ENCODE results near the gene FUBP1. TPM values are rescaled to one million over a fixed set of nuclear protein-coding genes. Genes with fewer than 3 reads are reported as not detected.
A peak's percentile ranks its signal among the peaks of the same experiment; 100 is the strongest.

The FUBP1 gene
- total RNA-seq, 1 donor from 2014 or later = 288 TPM

GRCh38 chr1:77954521-77954920 lies 24.4 kb downstream of the FUBP1 start:
- Mint-ChIP-seq H3K27me3 (ENCODE audit: low read depth) (no peaks in the 10 kb centered on the region), H3K4me3 (no peak overlapping the region), H3K27ac (no peak overlapping the region), H3K9me3 (no peaks in the 10 kb centered on the region), H3K36me3 (peaks cover 44% of the 10 kb centered on the region), H3K4me1 (no peaks in the 10 kb centered on the region)
- TF ChIP-seq CTCF (IDR thresholded peaks at IDR 0.05; ENCODE audit: unreplicated experiment) = no peak
- DNase-seq (ENCODE audit: low spot score in 2 of 2, unreplicated experiment in 2 of 2) = no peak

DNA sequence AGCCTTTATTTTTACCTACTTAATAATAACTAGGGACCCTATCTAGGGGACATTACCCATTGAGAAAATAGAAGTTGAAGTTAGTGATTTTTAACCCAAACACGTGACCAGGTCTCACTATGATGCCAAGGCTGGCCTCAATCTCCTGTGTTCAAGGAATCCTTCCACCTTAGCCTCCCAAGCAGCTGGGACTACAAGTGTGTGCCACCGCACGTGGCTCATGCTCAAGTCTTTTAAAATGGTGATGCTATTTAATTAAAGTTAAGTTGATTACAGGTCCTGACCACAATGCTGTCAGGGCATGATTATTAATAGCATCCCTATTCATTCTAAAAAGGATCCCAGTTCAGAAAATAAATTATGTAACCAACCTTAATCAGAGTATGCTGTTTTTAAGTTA lies 25.0 kb downstream of the FUBP1 start:
- H3K27me3 Mint-ChIP-seq (ENCODE audit: low read depth) = no peaks in the 10 kb centered on the region
- H3K36me3 Mint-ChIP-seq = peaks cover 41% of the 10 kb centered on the region
- no peaks in the 10 kb centered on the region for H3K4me1 Mint-ChIP-seq
- H3K4me3 Mint-ChIP-seq = no peak overlapping the region
- no peak for DNase-seq (ENCODE audit: low spot score in 2 of 2, unreplicated experiment in 2 of 2)
- no peak overlapping the region for H3K27ac Mint-ChIP-seq
- TF ChIP-seq CTCF (IDR thresholded peaks at IDR 0.05; ENCODE audit: unreplicated experiment) = no peak
- no peaks in the 10 kb centered on the region for H3K9me3 Mint-ChIP-seq

DNA sequence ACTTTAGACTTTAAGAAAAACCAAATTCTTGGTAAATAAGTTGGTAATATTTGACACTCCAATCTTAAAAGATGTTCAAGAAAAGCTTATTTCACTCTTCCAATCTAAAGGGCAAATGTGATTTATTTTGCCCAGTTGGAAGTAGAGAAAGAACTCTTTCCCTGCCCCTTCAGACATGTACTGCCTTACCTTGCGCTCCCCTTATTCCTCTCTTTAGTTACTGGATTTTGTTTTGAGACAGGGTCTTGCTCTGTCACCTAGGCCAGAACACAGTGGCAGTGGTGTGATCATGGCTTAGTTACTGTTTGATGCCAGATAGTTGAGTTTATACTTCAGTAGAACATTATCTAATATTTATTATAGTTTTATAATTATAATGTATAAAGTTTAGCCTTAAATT lies 27.5 kb downstream of the FUBP1 start:
- DNase-seq (ENCODE audit: low spot score in 2 of 2, unreplicated experiment in 2 of 2) = no peak
- Mint-ChIP-seq H3K9me3 (no peaks in the 10 kb centered on the region), H3K4me3 (no peak overlapping the region), H3K36me3 (peaks cover 48% of the 10 kb centered on the region), H3K27ac (no peak overlapping the region), H3K27me3 (ENCODE audit: low read depth) (no peaks in the 10 kb centered on the region), H3K4me1 (no peaks in the 10 kb centered on the region)
- TF ChIP-seq CTCF (IDR thresholded peaks at IDR 0.05; ENCODE audit: unreplicated experiment) = no peak

- Mint-ChIP-seq H3K4me1 (no peaks in the 10 kb centered on the region), H3K36me3 (peaks cover 48% of the 10 kb centered on the region), H3K27ac (no peak overlapping the region), H3K27me3 (ENCODE audit: low read depth) (no peaks in the 10 kb centered on the region), H3K4me3 (no peak overlapping the region), H3K9me3 (no peaks in the 10 kb centered on the region)
- TF ChIP-seq CTCF (IDR thresholded peaks at IDR 0.05; ENCODE audit: unreplicated experiment) = no peak
- no peak for DNase-seq (ENCODE audit: low spot score in 2 of 2, unreplicated experiment in 2 of 2)
Observed at GRCh38 chr1:77950873-77951272, 28.0 kb downstream of the FUBP1 start.

- TF ChIP-seq CTCF (IDR thresholded peaks at IDR 0.05; ENCODE audit: unreplicated experiment) = no peak
- Mint-ChIP-seq H3K4me3 (no peak overlapping the region), H3K36me3 (peaks cover 39% of the 10 kb centered on the region), H3K27ac (peak overlapping the region; percentile 39), H3K27me3 (ENCODE audit: low read depth) (no peaks in the 10 kb centered on the region), H3K9me3 (no peaks in the 10 kb centered on the region), H3K4me1 (no peaks in the 10 kb centered on the region)
- no peak for DNase-seq (ENCODE audit: low spot score in 2 of 2, unreplicated experiment in 2 of 2)
Observed at GRCh38 chr1:77948841-77949424, 29.9 kb downstream of the FUBP1 start.

- Mint-ChIP-seq H3K27me3 (ENCODE audit: low read depth) (no peaks in the 10 kb centered on the region), H3K4me1 (no peaks in the 10 kb centered on the region), H3K4me3 (no peak overlapping the region), H3K27ac (no peak overlapping the region), H3K36me3 (peaks cover 34% of the 10 kb centered on the region), H3K9me3 (no peaks in the 10 kb centered on the region)
- no peak for DNase-seq (ENCODE audit: low spot score in 2 of 2, unreplicated experiment in 2 of 2)
- no peak for TF ChIP-seq CTCF (IDR thresholded peaks at IDR 0.05; ENCODE audit: unreplicated experiment)
Observed at GRCh38 chr1:77945345-77945744, 33.5 kb downstream of the FUBP1 start.
